NCI-H748 (cell line): ENCODE measurements around the gene MMP8.

Source experiments
- DNase-seq: peaks from one replicate; lab custom pipeline; 2025; ENCODE audit not compliant: unreplicated experiment; lab: John Stamatoyannopoulos, UW

Gene MMP8

GRCh38 chr11:102722821-102723220 lies 1.9 kb downstream of the MMP8 start:
- DNase-seq = no peak

GRCh38 chr11:102719620-102720277 lies 5.0 kb downstream of the MMP8 start:
- DNase-seq = no peak

- no peak for DNase-seq
Observed at GRCh38 chr11:102717280-102717679, 7.5 kb downstream of the MMP8 start.

- no peak for DNase-seq
Observed at GRCh38 chr11:102716527-102716926, 8.2 kb downstream of the MMP8 start.

GRCh38 chr11:102712137-102712536 lies 12.6 kb downstream of the MMP8 start:
- DNase-seq = no peak

- no peak for DNase-seq
Observed at GRCh38 chr11:102709201-102709945, 15.4 kb downstream of the MMP8 start.

GRCh38 chr11:102708654-102709053 lies 16.1 kb downstream of the MMP8 start:
- DNase-seq = no peak

- DNase-seq = no peak
Observed at GRCh38 chr11:102705626-102706025, 19.1 kb downstream of the MMP8 start, which contains the start of gene MMP27. TSS of gene MMP27 (minus strand) at chr11:102705769. CDS start at chr11:102705714, 55 bp downstream.

GRCh38 chr11:102704841-102705240 lies 19.9 kb downstream of the MMP8 start:
- DNase-seq = no peak

GRCh38 chr11:102703826-102704493 lies 20.8 kb downstream of the MMP8 start:
- DNase-seq = no peak

- no peak for DNase-seq
Observed at GRCh38 chr11:102695201-102695600, 29.6 kb downstream of the MMP8 start.

GRCh38 chr11:102685754-102686153 lies 39.0 kb downstream of the MMP8 start:
- DNase-seq = no peak

GRCh38 chr11:102685338-102685737 lies 39.4 kb downstream of the MMP8 start:
- DNase-seq = no peak

- no peak for DNase-seq
Observed at GRCh38 chr11:102683277-102683676, 41.5 kb downstream of the MMP8 start.

- no peak for DNase-seq
Observed at GRCh38 chr11:102680945-102681344, 43.8 kb downstream of the MMP8 start.

GRCh38 chr11:102678022-102678421 lies 46.7 kb downstream of the MMP8 start:
- DNase-seq = no peak

- DNase-seq = no peak
Observed at GRCh38 chr11:102676084-102676483, 48.7 kb downstream of the MMP8 start.

- no peak for DNase-seq
Observed at GRCh38 chr11:102669664-102670063, 55.1 kb downstream of the MMP8 start.

GRCh38 chr11:102666331-102666957 lies 58.3 kb downstream of the MMP8 start:
- peak; percentile 51 for DNase-seq

GRCh38 chr11:102664001-102664752 lies 60.6 kb downstream of the MMP8 start:
- DNase-seq = no peak

GRCh38 chr11:102662607-102663006 lies 62.1 kb downstream of the MMP8 start:
- DNase-seq = no peak
